Type B pancreatic cell (in vitro differentiated cells): ENCODE data around the gene ANKRD6. TPM values are rescaled to one million over a fixed set of nuclear protein-coding genes. Genes with fewer than 3 reads are reported as not detected.

Source experiments
- DNase-seq: peaks from one replicate; pipeline ENCODE4 v3.0.0; 2021; ENCODE audit warnings: mixed read lengths; ENCODE audit not compliant: unreplicated experiment; ENCODE audit errors: extremely low spot score
- H3K27ac Mint-ChIP-seq: 2 replicates; pipeline ENCODE4 v1.8.0; 2021; ENCODE audit warnings: mild to moderate bottlenecking, mixed read lengths
- H3K27me3 Mint-ChIP-seq: 2 replicates; pipeline ENCODE4 v1.8.0; 2021; ENCODE audit warnings: mixed read lengths
- H3K36me3 Mint-ChIP-seq: 2 replicates; pipeline ENCODE4 v1.8.0; 2021; ENCODE audit warnings: mixed read lengths
- H3K4me1 Mint-ChIP-seq: one replicate; pipeline ENCODE4 v1.8.0; 2021; ENCODE audit warnings: mixed read lengths; ENCODE audit not compliant: unreplicated experiment
- H3K4me3 Mint-ChIP-seq: 2 replicates; pipeline ENCODE4 v1.8.0; 2021; ENCODE audit warnings: mild to moderate bottlenecking, mixed read lengths
- H3K9me3 Mint-ChIP-seq: 2 replicates; pipeline ENCODE4 v1.8.0; 2021; ENCODE audit warnings: mixed read lengths
- total RNA-seq: library from RNA; stranded (reverse); gene quantifications from 2 replicates; pipeline ENCODE4 v1.2.1, GENCODE V29; 2021; ENCODE audit warnings: low replicate concordance
- TF ChIP-seq, protein P1 (sequence below): fragments of 200-600 bp; sonication (generic); conservative IDR thresholded peaks from 2 replicates; pipeline ENCODE4 v1.5.0; 2021; ENCODE audit warnings: antibody characterized with exemption, mild to moderate bottlenecking

Gene ANKRD6
- total RNA-seq, 1 donor from 2014 or later: 34.0 TPM

DNA sequence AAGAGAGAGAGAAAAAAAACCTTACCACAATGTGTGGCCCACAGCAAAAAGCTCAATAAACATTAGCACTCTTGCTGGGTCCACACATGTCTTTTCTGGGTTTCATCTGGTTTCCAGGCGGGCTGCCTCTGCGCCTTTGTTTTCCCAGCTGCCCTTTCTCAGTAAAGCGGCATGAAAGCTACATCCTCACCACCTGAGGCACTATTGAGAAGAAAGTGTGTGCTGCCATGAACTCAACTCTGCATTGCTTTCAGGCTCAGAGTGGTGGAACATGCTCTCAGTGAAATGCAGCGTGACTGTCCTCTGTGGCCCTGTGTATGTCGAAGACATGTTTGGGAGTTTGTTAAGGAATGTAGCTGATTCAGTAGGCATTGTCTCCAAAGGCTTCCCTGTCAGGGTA, 103.3 kb downstream of the ANKRD6 start:
- H3K9me3 Mint-ChIP-seq: peaks cover 4% of the 10 kb centered on the region
- TF ChIP-seq, protein P1, sequence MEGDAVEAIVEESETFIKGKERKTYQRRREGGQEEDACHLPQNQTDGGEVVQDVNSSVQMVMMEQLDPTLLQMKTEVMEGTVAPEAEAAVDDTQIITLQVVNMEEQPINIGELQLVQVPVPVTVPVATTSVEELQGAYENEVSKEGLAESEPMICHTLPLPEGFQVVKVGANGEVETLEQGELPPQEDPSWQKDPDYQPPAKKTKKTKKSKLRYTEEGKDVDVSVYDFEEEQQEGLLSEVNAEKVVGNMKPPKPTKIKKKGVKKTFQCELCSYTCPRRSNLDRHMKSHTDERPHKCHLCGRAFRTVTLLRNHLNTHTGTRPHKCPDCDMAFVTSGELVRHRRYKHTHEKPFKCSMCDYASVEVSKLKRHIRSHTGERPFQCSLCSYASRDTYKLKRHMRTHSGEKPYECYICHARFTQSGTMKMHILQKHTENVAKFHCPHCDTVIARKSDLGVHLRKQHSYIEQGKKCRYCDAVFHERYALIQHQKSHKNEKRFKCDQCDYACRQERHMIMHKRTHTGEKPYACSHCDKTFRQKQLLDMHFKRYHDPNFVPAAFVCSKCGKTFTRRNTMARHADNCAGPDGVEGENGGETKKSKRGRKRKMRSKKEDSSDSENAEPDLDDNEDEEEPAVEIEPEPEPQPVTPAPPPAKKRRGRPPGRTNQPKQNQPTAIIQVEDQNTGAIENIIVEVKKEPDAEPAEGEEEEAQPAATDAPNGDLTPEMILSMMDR: peak; percentile 22
- H3K4me3 Mint-ChIP-seq: no peak overlapping the region
- peaks cover 4% of the 10 kb centered on the region for H3K36me3 Mint-ChIP-seq
- no peak for DNase-seq
- no peaks in the 10 kb centered on the region for H3K27me3 Mint-ChIP-seq
- peaks cover 11% of the 10 kb centered on the region for H3K4me1 Mint-ChIP-seq
- H3K27ac Mint-ChIP-seq: no peak overlapping the region

DNA sequence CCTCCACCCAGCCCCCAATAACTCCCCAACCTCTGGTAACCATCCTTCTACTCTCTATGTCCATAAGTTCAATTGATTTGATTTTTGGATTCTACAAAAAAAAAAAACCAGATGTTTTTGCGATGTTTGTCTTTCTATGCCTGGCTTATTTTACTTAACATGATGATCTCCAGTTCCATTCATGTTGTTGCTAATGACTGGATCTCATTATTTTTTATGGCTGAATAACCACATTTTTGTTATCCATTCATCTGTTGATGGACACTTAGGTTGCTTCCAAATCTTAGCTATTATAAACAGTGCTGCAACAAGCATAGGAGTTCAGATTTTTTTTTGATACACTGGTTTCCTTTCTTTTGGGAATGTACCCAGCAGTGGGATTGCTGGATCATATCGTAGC, 106.8 kb downstream of the ANKRD6 start:
- Mint-ChIP-seq H3K27me3 (no peaks in the 10 kb centered on the region), H3K9me3 (no peaks in the 10 kb centered on the region), H3K27ac (no peak overlapping the region), H3K4me1 (peaks cover 6% of the 10 kb centered on the region), H3K36me3 (peaks cover 4% of the 10 kb centered on the region), H3K4me3 (no peak overlapping the region)
- no peak for DNase-seq
- TF ChIP-seq, protein P1: no peak

DNA sequence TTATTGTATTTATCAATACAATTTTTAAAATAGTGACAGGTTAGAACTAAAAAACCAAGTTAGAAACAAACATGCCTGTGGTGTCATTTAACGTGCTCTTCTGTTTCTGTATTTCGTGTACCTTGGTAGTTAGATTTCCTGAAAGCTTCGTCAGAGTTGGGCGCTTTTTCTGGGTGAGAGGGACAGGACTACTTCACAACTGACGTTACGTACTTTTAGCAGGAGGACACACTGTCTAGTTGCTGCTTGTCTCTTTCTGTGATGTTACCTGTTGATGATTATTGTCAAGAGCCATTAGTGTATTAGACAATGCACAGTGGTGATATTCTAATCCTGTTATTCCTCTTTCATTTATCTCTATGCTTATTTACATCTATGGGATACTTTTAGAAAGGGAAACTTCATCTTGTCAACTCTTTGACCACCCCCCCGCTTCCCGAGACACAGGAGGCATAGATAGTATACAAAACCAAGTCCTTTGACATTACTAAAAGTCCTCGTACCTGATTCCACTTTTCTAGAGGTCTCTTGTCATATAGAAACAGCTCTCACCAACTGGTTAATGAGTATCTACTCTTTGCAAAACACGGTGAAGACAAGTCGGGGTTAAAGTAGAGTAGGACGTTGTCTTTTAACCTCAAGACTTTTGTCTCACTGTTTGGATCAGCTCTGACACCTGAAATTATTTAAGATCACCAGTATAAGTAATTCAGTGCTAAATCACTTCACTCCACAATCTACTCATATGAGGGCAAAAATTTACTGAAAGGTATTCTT, 109.3 kb downstream of the ANKRD6 start:
- no peak overlapping the region for H3K4me3 Mint-ChIP-seq
- TF ChIP-seq, protein P1: no peak

DNA sequence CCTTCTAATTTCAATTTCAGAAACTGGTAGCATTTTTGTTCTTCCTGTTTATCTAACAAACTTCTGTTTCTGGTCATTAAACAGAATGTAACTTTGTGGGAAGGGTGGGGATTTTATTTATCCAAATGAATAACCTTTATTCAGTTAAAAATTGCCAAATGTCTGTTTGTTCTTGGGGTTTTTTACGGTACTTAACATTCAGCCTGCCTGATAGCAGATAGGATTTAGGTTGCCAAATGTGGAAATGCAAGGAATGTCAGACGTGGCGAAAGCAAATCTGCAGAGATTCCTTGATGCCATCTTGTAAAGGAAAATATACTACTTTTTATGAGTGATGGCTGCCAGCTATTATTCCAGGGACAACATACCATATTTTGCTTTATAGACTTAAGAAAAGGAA, 109.9 kb downstream of the ANKRD6 start:
- Mint-ChIP-seq H3K36me3 (peaks cover 4% of the 10 kb centered on the region), H3K4me3 (no peak overlapping the region), H3K27me3 (no peaks in the 10 kb centered on the region), H3K27ac (no peak overlapping the region), H3K4me1 (no peaks in the 10 kb centered on the region), H3K9me3 (no peaks in the 10 kb centered on the region)
- TF ChIP-seq, protein P1: no peak
- no peak for DNase-seq

More for the DNA sequence above, 109.3 kb downstream of the ANKRD6 start:
- no peaks in the 10 kb centered on the region for H3K4me1 Mint-ChIP-seq
- H3K36me3 Mint-ChIP-seq: peaks cover 4% of the 10 kb centered on the region
- no peak overlapping the region for H3K27ac Mint-ChIP-seq
- H3K9me3 Mint-ChIP-seq: no peaks in the 10 kb centered on the region
- no peak for DNase-seq
- H3K27me3 Mint-ChIP-seq: no peaks in the 10 kb centered on the region

DNA sequence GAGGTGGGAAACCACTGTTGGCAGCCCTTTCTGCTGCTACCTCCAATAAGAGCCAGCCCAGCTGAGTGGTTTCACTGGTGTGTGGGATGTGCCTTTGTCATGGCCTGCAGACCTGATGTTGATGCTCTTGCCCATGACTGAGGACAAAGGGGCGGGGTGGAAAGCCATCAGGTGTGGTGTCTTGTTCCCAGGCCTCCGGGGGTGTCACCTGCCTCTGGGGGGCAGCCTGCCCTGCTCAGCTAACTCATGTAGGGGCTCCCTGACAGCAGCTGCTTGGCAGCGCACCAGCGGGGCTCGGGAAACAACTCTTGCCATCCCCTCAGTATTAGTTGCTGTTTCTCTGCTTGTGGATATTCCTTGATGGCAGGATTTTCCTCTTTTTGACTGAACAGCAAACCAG, 114.3 kb downstream of the ANKRD6 start:
- DNase-seq: no peak
- no peaks in the 10 kb centered on the region for H3K9me3 Mint-ChIP-seq
- H3K27me3 Mint-ChIP-seq: no peaks in the 10 kb centered on the region
- H3K4me3 Mint-ChIP-seq: no peak overlapping the region
- peaks cover 4% of the 10 kb centered on the region for H3K36me3 Mint-ChIP-seq
- H3K4me1 Mint-ChIP-seq: no peaks in the 10 kb centered on the region
- H3K27ac Mint-ChIP-seq: no peak overlapping the region
- TF ChIP-seq, protein P1: no peak
